Measurements from ENCODE around the gene NAGK. TPM values are rescaled to one million over a fixed set of nuclear protein-coding genes. Genes with fewer than 3 reads are reported as not detected.

NAGK gene
- total and polyA plus RNA-seq, 2 of the 8 experiments (the other 6 are each of a cell fraction or from before 2014, with no cell fraction given) = 57.9 to 59.9 TPM

DNA sequence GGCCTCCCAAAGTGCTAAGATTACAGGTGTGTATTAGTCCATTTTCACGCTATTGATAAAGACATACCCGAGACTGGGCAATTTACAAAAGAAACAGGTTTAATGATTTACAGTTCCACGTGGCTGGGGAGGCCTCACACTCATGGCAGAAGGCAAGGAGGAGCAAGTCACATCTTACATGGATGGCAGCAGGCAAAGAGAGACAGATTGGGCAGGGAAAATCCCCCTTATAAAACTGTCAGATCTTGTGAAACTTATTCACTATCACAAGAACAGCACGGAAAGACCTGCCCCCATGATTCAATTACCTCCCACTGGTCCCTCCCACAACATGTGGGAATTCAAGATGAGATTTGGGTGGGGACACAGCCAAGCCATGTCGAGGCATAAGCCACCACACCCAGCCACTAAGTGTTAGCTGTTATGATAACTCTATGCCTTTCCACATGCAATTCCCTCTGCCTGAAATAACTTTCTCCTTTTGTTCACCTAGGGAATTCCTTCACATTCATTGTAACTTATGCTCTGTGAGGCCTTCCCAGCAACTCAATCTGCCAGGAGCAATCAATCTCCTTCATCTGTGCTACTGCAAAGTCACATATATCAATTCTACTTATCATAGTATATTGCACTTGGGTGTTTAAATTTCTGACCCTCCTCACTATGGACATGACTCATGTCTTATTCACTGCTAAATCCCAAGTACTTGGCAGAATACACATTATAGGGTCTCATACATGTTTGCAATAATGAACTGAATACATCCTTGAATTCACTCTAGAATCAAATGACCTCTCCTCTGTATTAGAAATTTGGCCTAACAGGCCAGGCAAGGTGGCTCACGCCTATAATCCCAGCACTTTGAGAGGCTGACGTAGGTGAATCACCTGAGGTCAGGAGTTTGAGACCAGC, 54.2 kb downstream of the NAGK start:
- no peaks in the 10 kb centered on the region for H3K79me1 ChIP-seq (ENCODE audit: low read depth, low read length)
- H2BK20ac ChIP-seq (ENCODE audit: low read length) = no peak overlapping the region
- peaks cover 2 to 6% (median 5%) of the 10 kb centered on the region in 4 experiments; a peak in 5 of 8 replicates for H3K36me3 ChIP-seq (ENCODE audit: control insufficient read depth in 2 of 4, insufficient read depth in 4 of 4, low read length in 3 of 4)
- H2BK5ac ChIP-seq (ENCODE audit: low read depth, low read length) = no peak overlapping the region
- H3K14ac ChIP-seq (ENCODE audit: insufficient read length) = no peak overlapping the region
- H2AFZ ChIP-seq (ENCODE audit: low read length) = no peak overlapping the region
- peaks cover 4 to 5% of the 10 kb centered on the region in 2 experiments for H4K20me1 ChIP-seq (replicated peaks in 1 of 2; ENCODE audit: control insufficient read depth in 1 of 2, insufficient read depth in 2 of 2, low read length in 2 of 2)
- no peaks in the 10 kb centered on the region; a peak in 1 of 7 replicates for H3K4me1 ChIP-seq (replicated peaks in 1 of 4; ENCODE audit: control insufficient read depth in 3 of 4, insufficient read depth in 4 of 4, low read length in 3 of 4)
- no peak for FAIRE-seq
- H3K4me3 ChIP-seq (ENCODE audit: extremely low read depth in 1 of 4, insufficient read depth in 2 of 4, low read depth in 3 of 4, low read length in 4 of 4) = no peak overlapping the region
- no peaks in the 10 kb centered on the region for H3K27me3 ChIP-seq (replicated peaks in 1 of 4; ENCODE audit: control insufficient read depth in 3 of 4, extremely low read depth in 1 of 4, insufficient read depth in 3 of 4, low read length in 3 of 4)
- no peak overlapping the region for H3K18ac ChIP-seq (ENCODE audit: extremely low read depth, low read length)
- no peaks in the 10 kb centered on the region for H3K9me3 ChIP-seq (ENCODE audit: insufficient read depth in 2 of 2, low read depth in 1 of 2, low read length in 1 of 2)
- no peak overlapping the region for H3K23ac ChIP-seq (ENCODE audit: insufficient read length)
- H3K79me2 ChIP-seq (ENCODE audit: control insufficient read depth in 1 of 2, insufficient read depth in 2 of 2, low read length in 2 of 2) = peaks cover 0 to 10% of the 10 kb centered on the region in 2 experiments; a peak in 2 of 4 replicates
- H3K27ac ChIP-seq (ENCODE audit: low read depth, low read length) = no peak overlapping the region
- H4K5ac ChIP-seq (ENCODE audit: insufficient read length, low read depth, low read length) = no peak overlapping the region
- no peak overlapping the region for H3K4ac ChIP-seq (replicated peaks; ENCODE audit: insufficient read length, low read depth, low read length)
- H3K9ac ChIP-seq (replicated peaks in 1 of 4; ENCODE audit: extremely low read depth in 1 of 4, low read depth in 3 of 4, low read length in 3 of 4) = no peak overlapping the region
- 94% methylated on average over 7 of the region's 7 CpGs; no CpG with 5 or more reads in 1 of the 2 experiments for WGBS, 2 experiments (ENCODE audit: extremely low coverage in 1 of 2, insufficient coverage in 1 of 2, insufficient read length in 1 of 2, insufficient replicate concordance in 2 of 2, low coverage in 1 of 2, low lambda C conversion rate in 2 of 2, missing lambda C conversion rate in 1 of 2)
- H2BK12ac ChIP-seq (ENCODE audit: low read depth, low read length) = no peak overlapping the region
- H3K56ac ChIP-seq (replicated peaks; ENCODE audit: insufficient read length, low read depth, low read length) = no peak overlapping the region
- H2BK15ac ChIP-seq (ENCODE audit: low read length) = no peak overlapping the region
- no peak overlapping the region for H3K4me2 ChIP-seq (ENCODE audit: insufficient read depth in 1 of 2, low read depth in 2 of 2, low read length in 2 of 2)
- H3K23me2 ChIP-seq (ENCODE audit: low read depth, low read length) = no peaks in the 10 kb centered on the region
- no peak overlapping the region for H2BK120ac ChIP-seq (replicated peaks; ENCODE audit: low read depth, low read length)
- POLR2A ChIA-PET (ENCODE audit: partially characterized antibody) = interaction anchor here (1.7 to 4.2 kb wide), 3 partner anchors 7 to 25 kb away, joined by 4 to 17 read pairs (median 6); partner anchors contain the start of genes MCEE and MPHOSPH10
- CTCF ChIA-PET (ENCODE audit: partially characterized antibody) = interaction anchor here (1.0 to 1.7 kb wide), 3 partner anchors 16 to 23 kb away, joined by 4 to 5 read pairs (median 5); no protein-coding TSS in a partner anchor
- H4K91ac ChIP-seq (replicated peaks; ENCODE audit: insufficient read length, low read length) = no peak overlapping the region
- TF ChIP-seq GTF2F1 (IDR thresholded peaks at IDR 0.05; ENCODE audit: borderline replicate concordance, low read depth, low read length) (no peak), JUN (IDR thresholded peaks at IDR 0.05; ENCODE audit: low read depth, low read length) (no peak), TEAD4 (IDR thresholded peaks at IDR 0.05; ENCODE audit: low read depth, low read length) (no peak), CHD1 (IDR thresholded peaks at IDR 0.05; ENCODE audit: low read depth, low read length) (no peak), CBX8 (IDR thresholded peaks at IDR 0.05; ENCODE audit: borderline replicate concordance, low read depth, low read length) (no peak), HDAC2 (IDR thresholded peaks at IDR 0.05; ENCODE audit: borderline replicate concordance in 1 of 2, low read depth in 2 of 2, low read length in 2 of 2) (no peak)
- no peak overlapping the region for H4K8ac ChIP-seq (ENCODE audit: extremely low read depth, insufficient read depth, low read length)
- no peak overlapping the region for H2AK5ac ChIP-seq (ENCODE audit: low read depth, low read length)
- no peak for DNase-seq (ENCODE audit: low read depth in 1 of 2, low spot score in 2 of 2)

Measured in H1 (cell line).